Endothelial cell of umbilical vein (primary cell): ENCODE measurements around the gene ITGA11. TPM values are rescaled to one million over a fixed set of nuclear protein-coding genes. Genes with fewer than 3 reads are reported as not detected.

Experiments
- BruUV-seq: library from RNA; stranded (reverse); fragments of 400-500 nt; replicated peaks from 2 replicates; lab custom pipeline; 2021; lab: Mats Ljungman, UMichigan
- CTCF ChIA-PET: fragments of 300-600, 350-600 bp; sonication (Branson Sonifier 250); formaldehyde crosslinking; loops from one replicate; lab custom pipeline; 2021; ENCODE audit warnings: antibody characterized with exemption, inconsistent platforms; lab: Charles Lee
- POLR2A ChIA-PET: fragments of 300-600, 350-600 bp; sonication (Branson Sonifier 250); formaldehyde crosslinking; loops from one replicate; lab custom pipeline; 2021; ENCODE audit warnings: antibody characterized with exemption, inconsistent platforms; lab: Charles Lee
- DNase-seq: peaks from one replicate; pipeline ENCODE4 v3.0.0-alpha.2; 2011; ENCODE audit warnings: low read depth, low spot score
- FAIRE-seq: peaks from 2 replicates; lab custom pipeline; 2011; peaks lifted over from hg19 to GRCh38; lab: Jason Lieb, UNC
- H2AFZ ChIP-seq: 2 replicates; pipeline ENCODE4 v1.6.0; 2012; ENCODE audit warnings: low read depth, low read length, control low read depth, inconsistent platforms
- H3K27ac ChIP-seq: 2 replicates; pipeline ENCODE4 v1.5.1; 2011; ENCODE audit warnings: low read depth, mild to moderate bottlenecking, control low read depth, low read length, moderate library complexity; ENCODE audit not compliant: insufficient read depth
- H3K27me3 ChIP-seq, 2 experiments: 2 replicates each; pipeline versions ENCODE4 v1.6.0 to v1.6.1; 2011; ENCODE audit warnings: low read length in 2 of 2, mixed read lengths in 1 of 2; ENCODE audit not compliant: control insufficient read depth in 2 of 2, insufficient read depth in 2 of 2
- H3K36me3 ChIP-seq, 2 experiments: 2 replicates in 1 of 2; 3 replicates in 1 of 2; pipeline ENCODE4 v1.5.1; 2011; ENCODE audit warnings: low read length in 2 of 2, mild to moderate bottlenecking in 1 of 2, moderate library complexity in 1 of 2; ENCODE audit not compliant: control insufficient read depth in 2 of 2, insufficient read depth in 2 of 2; ENCODE audit errors: extremely low read depth in 1 of 2
- H3K4me1 ChIP-seq: 3 replicates; pipeline ENCODE4 v1.5.1; 2011; ENCODE audit warnings: mild to moderate bottlenecking, low read length; ENCODE audit not compliant: control insufficient read depth, insufficient read depth; ENCODE audit errors: extremely low read depth
- H3K4me2 ChIP-seq: 2 replicates; pipeline ENCODE4 v1.6.1; 2011; ENCODE audit warnings: low read length, control low read depth, mixed read lengths; ENCODE audit not compliant: insufficient read depth
- H3K4me3 ChIP-seq, 3 experiments: fragments of 200-600 bp in 1 of 3; sonication (generic), shearing (Covaris generic) in 1 of 3; replicated peaks in 1 of 3; 2 replicates each; pipeline ENCODE4 v1.5.1; 2011 to 2016; ENCODE audit warnings: control low read depth in 3 of 3, low read length in 3 of 3, mild to moderate bottlenecking in 2 of 3, inconsistent platforms in 1 of 3, low read depth in 1 of 3, moderate library complexity in 1 of 3; ENCODE audit not compliant: insufficient read depth in 1 of 3
- H3K79me2 ChIP-seq: 2 replicates; pipeline ENCODE4 v1.6.0; 2012; ENCODE audit warnings: low read length, inconsistent platforms; ENCODE audit not compliant: control insufficient read depth, insufficient read depth
- H3K9ac ChIP-seq: replicated peaks from 2 replicates; pipeline ENCODE3; 2011; ENCODE audit warnings: low read length, control low read depth; ENCODE audit not compliant: insufficient read depth; ENCODE audit errors: extremely low read depth
- H3K9me1 ChIP-seq: replicated peaks from 3 replicates; pipeline ENCODE4 v1.6.0; 2011; ENCODE audit warnings: mild to moderate bottlenecking, low read length; ENCODE audit not compliant: control insufficient read depth, insufficient read depth; ENCODE audit errors: extremely low read depth
- H3K9me3 ChIP-seq: replicated peaks from 2 replicates; pipeline ENCODE4 v1.5.1; 2012; ENCODE audit warnings: low read length, inconsistent platforms; ENCODE audit not compliant: control insufficient read depth, insufficient read depth
- H4K20me1 ChIP-seq: replicated peaks from 2 replicates; pipeline ENCODE3; 2011; ENCODE audit warnings: mild to moderate bottlenecking, low read length; ENCODE audit not compliant: control insufficient read depth, insufficient read depth; ENCODE audit errors: extremely low read depth
- CTCF ChIP-seq, 2 donors: IDR thresholded peaks; 1 replicate in 1 of 2; 2 replicates in 1 of 2; pipeline ENCODE4 v1.5.1; 2011; ENCODE audit warnings: low read length in 2 of 2, mild to moderate bottlenecking in 2 of 2, moderate library complexity in 2 of 2, control low read depth in 1 of 2, inconsistent platforms in 1 of 2, low read depth in 1 of 2; ENCODE audit not compliant: insufficient read depth in 1 of 2; ENCODE audit errors: extremely low read depth in 1 of 2
- EZH2 ChIP-seq: IDR thresholded peaks from 2 replicates; pipeline ENCODE4 v1.6.1; 2012; ENCODE audit warnings: borderline replicate concordance, low read depth, mild to moderate bottlenecking, moderate library complexity, low read length, inconsistent platforms; ENCODE audit not compliant: severe bottlenecking
- GATA2 ChIP-seq: IDR thresholded peaks from 2 replicates; pipeline ENCODE4 v1.7.0; 2011; ENCODE audit warnings: low read depth, mild to moderate bottlenecking, moderate library complexity, mixed read lengths, low read length; ENCODE audit not compliant: insufficient read length, insufficient read depth
- JUN ChIP-seq: IDR thresholded peaks from 2 replicates; pipeline ENCODE4 v1.6.1; 2011; ENCODE audit warnings: borderline replicate concordance, low read depth; ENCODE audit not compliant: insufficient read length, insufficient read depth
- MAX ChIP-seq: IDR thresholded peaks from 2 replicates; pipeline ENCODE4 v1.6.1; 2011; ENCODE audit not compliant: insufficient read depth, insufficient read length
- MYC ChIP-seq: IDR thresholded peaks from one replicate; pipeline ENCODE4 v1.6.1; 2011; ENCODE audit warnings: mild to moderate bottlenecking, low read depth, low read length
- POLR2A ChIP-seq: IDR thresholded peaks from 2 replicates; pipeline ENCODE4 v1.6.1; 2012; ENCODE audit warnings: low read depth, mild to moderate bottlenecking, control low read depth, low read length
- POLR2AphosphoS5 ChIP-seq: IDR thresholded peaks from 2 replicates; pipeline ENCODE4 v1.6.1; 2012; ENCODE audit warnings: low read depth, mild to moderate bottlenecking, control low read depth, low read length, moderate library complexity; ENCODE audit not compliant: insufficient read depth
- dilution Hi-C: fragments of 300-500 bp; cut with MboI; formaldehyde crosslinking; loops from one replicate; pipeline ENCODE4 v1.15.0; 2019; ENCODE audit warnings: low sequenced_read_pairs; ENCODE audit not compliant: extremely low pct_ligation_motif_present
- intact Hi-C: fragments of 100-400 bp; cut with micrococcal nuclease; formaldehyde crosslinking; loops from one replicate; pipeline ENCODE4 v1.10.0; 2022
- polyA plus RNA-seq, 4 experiments: library from polyadenylated mRNA; depleted of rRNA in 3 of 4; stranded (reverse) in 3 of 4; unstranded in 1 of 4; fragments of >200 nt; gene quantifications; 2 replicates each; pipeline versions ENCODE4 v1.2.1 to v1.2.3, GENCODE V29; 2011 to 2012; ENCODE audit warnings: missing spikeins in 1 of 4
- total RNA-seq: library from RNA; stranded (reverse); gene quantifications from 2 replicates; pipeline ENCODE4 v1.2.3, GENCODE V29; 2021

The ITGA11 gene
- total and polyA plus RNA-seq, 2 donors (not counting 3 experiments of a cell fraction or from before 2014, with no cell fraction given), result 0.18 to 1.0 TPM

GRCh38 chr15:68418611-68419161, 13.3 kb downstream of the ITGA11 start:
- no peak overlapping the region for H3K9ac ChIP-seq
- no peaks in the 10 kb centered on the region for H3K79me2 ChIP-seq
- no peaks in the 10 kb centered on the region for H3K9me1 ChIP-seq
- no peaks in the 10 kb centered on the region for H4K20me1 ChIP-seq
- intact Hi-C loops (no loop called here), dilution Hi-C loops (no loop called here)
- no peaks in the 10 kb centered on the region for H3K36me3 ChIP-seq
- no TSS peak for BruUV-seq
- FAIRE-seq (peak; percentile 28), DNase-seq (peak; percentile 43)
- H3K4me1 ChIP-seq, result no peaks in the 10 kb centered on the region
- H3K4me2 ChIP-seq, result no peak overlapping the region
- H3K27ac ChIP-seq, result no peak overlapping the region
- H3K4me3 ChIP-seq, result no peak overlapping the region
- H3K27me3 ChIP-seq, result peaks cover 0 to 3% of the 10 kb centered on the region in 2 experiments
- ChIA-PET CTCF (interaction anchor here (1.1 kb wide), 1 partner anchor 112 kb away, joined by 4 read pairs; no protein-coding TSS in a partner anchor), POLR2A (no interaction called here)
- H2AFZ ChIP-seq, result peak overlapping the region; percentile 4
- H3K9me3 ChIP-seq, result no peaks in the 10 kb centered on the region
- TF ChIP-seq MAX (no peak), JUN (no peak), POLR2A (no peak), EZH2 (no peak), GATA2 (no peak), POLR2AphosphoS5 (no peak), MYC (no peak), CTCF (IDR thresholded peaks at IDR 0.05; ENCODE audit: extremely low read depth in 1 of 2, insufficient read depth in 1 of 2, low read depth in 1 of 2, low read length in 2 of 2) (no peak)
